RWPE2 (cell line): ENCODE results near the gene ABHD15.

Source experiments
- ATAC-seq: fragments of 200-7000 bp; cut with Tn5 transposase; 3 replicates; pipeline ENCODE4 v1.9.1; 2021; ENCODE audit warnings: low read depth
- DNase-seq: peaks from one replicate; pipeline ENCODE4 v3.0.0-alpha.2; 2020; ENCODE audit warnings: low spot score
- H3K27ac ChIP-seq: fragments of 450-650 bp; 2 replicates; pipeline ENCODE4 v1.5.1; 2017; ENCODE audit warnings: mild to moderate bottlenecking; ENCODE audit not compliant: poor library complexity, severe bottlenecking
- H3K27me3 ChIP-seq: fragments of 250-450 bp; sonication (Bioruptor Pico); 2 replicates; pipeline ENCODE4 v1.5.1; 2021; ENCODE audit warnings: mild to moderate bottlenecking, moderate library complexity; ENCODE audit not compliant: insufficient read depth, poor library complexity, severe bottlenecking
- H3K36me3 ChIP-seq: fragments of 250-450 bp; sonication (Bioruptor Pico); 2 replicates; pipeline ENCODE4 v1.5.1; 2020; ENCODE audit warnings: low read depth, mild to moderate bottlenecking, moderate library complexity
- H3K4me1 ChIP-seq: fragments of 250-450 bp; sonication (Bioruptor Pico); 2 replicates; pipeline ENCODE4 v1.5.1; 2021; ENCODE audit warnings: mild to moderate bottlenecking, moderate library complexity; ENCODE audit not compliant: insufficient read depth, poor library complexity, severe bottlenecking
- H3K4me3 ChIP-seq: fragments of 250-450 bp; sonication (Bioruptor Pico); 2 replicates; pipeline ENCODE4 v1.5.1; 2021; ENCODE audit warnings: mild to moderate bottlenecking, moderate library complexity; ENCODE audit not compliant: severe bottlenecking
- H3K9me3 ChIP-seq: fragments of 250-450 bp; sonication (Bioruptor Pico); 2 replicates; pipeline ENCODE4 v1.5.1; 2021; ENCODE audit warnings: mild to moderate bottlenecking, moderate library complexity; ENCODE audit not compliant: severe bottlenecking
- TF ChIP-seq, protein P1 (sequence below): fragments of 450-650 bp; IDR thresholded peaks from one replicate; pipeline ENCODE4 v1.5.1; 2017; ENCODE audit warnings: mild to moderate bottlenecking, moderate library complexity; ENCODE audit not compliant: poor library complexity, severe bottlenecking

Gene ABHD15

DNA sequence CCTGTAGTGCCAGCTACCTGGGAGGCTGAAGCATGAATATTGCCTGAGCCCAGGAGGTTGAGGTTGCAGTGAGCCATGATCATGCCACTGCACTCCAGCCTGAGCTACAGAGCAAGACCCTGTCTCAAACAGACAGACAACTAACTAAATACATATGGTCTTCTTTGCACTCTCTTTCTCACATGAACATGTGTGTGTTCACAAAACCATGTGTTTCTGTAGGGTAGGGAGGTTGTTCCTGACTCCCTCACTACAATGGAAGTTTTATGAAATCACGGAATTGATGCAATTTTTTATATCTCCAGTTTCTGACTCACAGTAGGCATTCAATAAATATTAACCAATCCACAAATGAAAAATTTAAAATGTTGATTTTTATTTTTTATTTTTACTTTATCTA is 48.5 kb downstream of the ABHD15 start:
- Histone ChIP-seq H3K9me3 (no peaks in the 10 kb centered on the region), H3K4me1 (no peaks in the 10 kb centered on the region), H3K27ac (no peak overlapping the region), H3K4me3 (no peak overlapping the region), H3K36me3 (peaks cover 88% of the 10 kb centered on the region), H3K27me3 (no peaks in the 10 kb centered on the region)
- DNase-seq (no peak), ATAC-seq (no peak)
- TF ChIP-seq, protein P1, sequence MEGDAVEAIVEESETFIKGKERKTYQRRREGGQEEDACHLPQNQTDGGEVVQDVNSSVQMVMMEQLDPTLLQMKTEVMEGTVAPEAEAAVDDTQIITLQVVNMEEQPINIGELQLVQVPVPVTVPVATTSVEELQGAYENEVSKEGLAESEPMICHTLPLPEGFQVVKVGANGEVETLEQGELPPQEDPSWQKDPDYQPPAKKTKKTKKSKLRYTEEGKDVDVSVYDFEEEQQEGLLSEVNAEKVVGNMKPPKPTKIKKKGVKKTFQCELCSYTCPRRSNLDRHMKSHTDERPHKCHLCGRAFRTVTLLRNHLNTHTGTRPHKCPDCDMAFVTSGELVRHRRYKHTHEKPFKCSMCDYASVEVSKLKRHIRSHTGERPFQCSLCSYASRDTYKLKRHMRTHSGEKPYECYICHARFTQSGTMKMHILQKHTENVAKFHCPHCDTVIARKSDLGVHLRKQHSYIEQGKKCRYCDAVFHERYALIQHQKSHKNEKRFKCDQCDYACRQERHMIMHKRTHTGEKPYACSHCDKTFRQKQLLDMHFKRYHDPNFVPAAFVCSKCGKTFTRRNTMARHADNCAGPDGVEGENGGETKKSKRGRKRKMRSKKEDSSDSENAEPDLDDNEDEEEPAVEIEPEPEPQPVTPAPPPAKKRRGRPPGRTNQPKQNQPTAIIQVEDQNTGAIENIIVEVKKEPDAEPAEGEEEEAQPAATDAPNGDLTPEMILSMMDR = no peak

DNA sequence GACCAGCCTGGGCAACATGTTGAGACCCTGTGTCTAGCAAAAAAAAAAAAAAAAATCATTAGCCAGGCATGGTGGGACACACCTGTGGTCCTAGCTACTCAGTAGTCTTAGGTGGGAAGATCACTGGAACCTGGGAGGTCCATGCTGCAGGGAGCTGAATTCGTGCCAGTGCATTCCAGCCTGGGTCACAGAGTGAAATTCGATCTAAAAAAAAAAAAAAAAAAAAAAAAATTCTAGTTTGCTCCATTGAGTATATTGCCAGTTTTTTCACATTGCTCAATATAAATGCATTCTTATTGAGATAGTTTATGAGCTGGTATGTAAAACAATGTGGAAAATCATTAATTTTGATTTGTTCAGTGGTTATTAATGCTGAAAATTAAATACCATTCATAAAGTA is 52.0 kb downstream of the ABHD15 start:
- Histone ChIP-seq H3K9me3 (no peaks in the 10 kb centered on the region), H3K36me3 (peaks cover 85% of the 10 kb centered on the region), H3K27me3 (no peaks in the 10 kb centered on the region), H3K27ac (no peak overlapping the region), H3K4me3 (no peak overlapping the region), H3K4me1 (no peaks in the 10 kb centered on the region)
- ATAC-seq (no peak), DNase-seq (no peak)
- TF ChIP-seq, protein P1 = no peak

DNA sequence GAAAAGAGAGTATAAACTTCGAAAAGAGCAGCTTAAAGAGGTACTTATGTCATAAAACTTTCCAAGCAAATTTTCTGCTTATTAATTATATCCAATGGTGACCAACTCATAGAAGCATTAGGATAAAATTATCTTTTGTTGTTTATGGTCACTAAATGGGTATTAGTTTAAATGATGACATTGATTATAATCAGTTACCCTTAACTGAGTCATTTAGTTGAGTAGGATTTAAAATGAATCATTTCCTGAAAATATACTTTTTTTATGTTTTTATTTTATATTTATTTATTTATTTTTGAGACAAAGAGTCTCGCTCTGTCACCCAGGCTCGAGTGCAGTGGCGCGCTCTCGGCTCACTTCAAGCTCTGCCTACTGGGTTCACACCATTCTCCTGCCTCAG is 55.9 kb downstream of the ABHD15 start:
- no peaks in the 10 kb centered on the region for H3K27me3 ChIP-seq
- DNase-seq (no peak), ATAC-seq (no peak)
- no peak overlapping the region for H3K4me3 ChIP-seq
- no peaks in the 10 kb centered on the region for H3K9me3 ChIP-seq
- peaks cover 85% of the 10 kb centered on the region for H3K36me3 ChIP-seq
- H3K4me1 ChIP-seq = no peaks in the 10 kb centered on the region
- no peak overlapping the region for H3K27ac ChIP-seq
- TF ChIP-seq, protein P1 = no peak
